Left ventricle myocardium inferior (tissue), 1 donor: Measurements from ENCODE around the gene CYP4F11. TPM values are rescaled to one million over a fixed set of nuclear protein-coding genes. Genes with fewer than 3 reads are reported as not detected.

ENCODE experiments used
- DNase-seq: peaks from one replicate; pipeline ENCODE4 v3.0.0-alpha.2; 2020
- H3K27ac ChIP-seq: fragments of 200-600 bp; replicated peaks from 2 replicates; pipeline ENCODE4 v1.8.0; 2021
- H3K27me3 ChIP-seq: fragments of 200-600 bp; 2 replicates; pipeline ENCODE4 v1.8.0; 2021; ENCODE audit warnings: low read depth
- H3K36me3 ChIP-seq: fragments of 200-600 bp; 2 replicates; pipeline ENCODE4 v1.8.0; 2021
- H3K4me1 ChIP-seq: fragments of 200-600 bp; 2 replicates; pipeline ENCODE4 v1.8.0; 2021
- H3K4me3 ChIP-seq: fragments of 200-600 bp; 2 replicates; pipeline ENCODE4 v1.8.0; 2021; ENCODE audit warnings: mild to moderate bottlenecking, moderate library complexity
- H3K9me3 ChIP-seq: fragments of 200-600 bp; replicated peaks from 2 replicates; pipeline ENCODE4 v1.8.0; 2021
- intact Hi-C: fragments of 100-400 bp; cut with micrococcal nuclease; formaldehyde crosslinking; loops from one replicate; pipeline ENCODE4 v1.11.0; 2022
- total RNA-seq: library from RNA; stranded (reverse); fragmentation: NEBNext Ultra II Directional; extraction: Animal tissue kit (Norgen Biotek cat#: 25700); gene quantifications from one replicate; pipeline ENCODE4 v1.2.1, GENCODE V29; 2021
- TF ChIP-seq, protein P1 (sequence below): fragments of 200-600 bp; IDR thresholded peaks from 2 replicates; pipeline ENCODE4 v1.8.0; 2021; ENCODE audit warnings: antibody characterized with exemption, mild to moderate bottlenecking, borderline replicate concordance
- donor health status: DM: no; HTN: yes; CAD: no; lungs with severe emphysema.

The CYP4F11 gene
- total RNA-seq, 1 donor from 2014 or later = 0.82 TPM

DNA sequence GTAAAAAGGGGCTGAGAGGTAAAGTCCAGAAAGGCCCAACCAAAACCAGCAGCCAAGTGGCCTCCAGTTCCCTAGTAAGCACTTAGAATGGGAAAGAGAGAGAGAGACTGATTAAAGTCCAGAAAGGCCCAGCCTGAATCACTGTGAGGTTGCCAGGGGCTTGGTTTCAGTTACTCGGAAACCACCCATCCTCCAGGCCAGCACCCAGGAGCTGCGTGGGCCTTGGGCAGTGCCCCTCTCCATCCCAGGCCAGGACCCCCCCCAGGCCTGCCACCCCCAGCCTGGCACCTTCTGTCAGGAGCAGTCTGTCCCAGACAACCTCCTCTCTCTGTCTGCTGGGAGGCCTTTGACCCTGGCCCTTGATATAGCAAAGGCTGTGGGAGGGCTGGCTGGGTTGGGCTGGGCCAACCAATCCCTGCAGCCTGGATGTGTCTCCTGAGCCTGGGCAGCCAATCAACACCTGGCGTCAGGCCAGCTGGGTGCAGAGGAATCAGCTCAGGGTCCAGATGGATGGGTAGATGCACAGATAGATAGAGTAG is 36.5 kb downstream of the CYP4F11 start, which contains the start of gene CYP4F2:
TSS of gene CYP4F2 (minus strand) at position 337 of the 539 bp plus-strand sequence. CDS start 463 bp downstream, outside the sequence.
- Histone ChIP-seq H3K9me3 (no peaks in the 10 kb centered on the region), H3K27me3 (peaks cover 97% of the 10 kb centered on the region), H3K4me1 (no peaks in the 10 kb centered on the region), H3K36me3 (no peaks in the 10 kb centered on the region), H3K4me3 (no peak within 1 kb of the TSS), H3K27ac (no peak within 1 kb of the TSS)
- TF ChIP-seq, protein P1, sequence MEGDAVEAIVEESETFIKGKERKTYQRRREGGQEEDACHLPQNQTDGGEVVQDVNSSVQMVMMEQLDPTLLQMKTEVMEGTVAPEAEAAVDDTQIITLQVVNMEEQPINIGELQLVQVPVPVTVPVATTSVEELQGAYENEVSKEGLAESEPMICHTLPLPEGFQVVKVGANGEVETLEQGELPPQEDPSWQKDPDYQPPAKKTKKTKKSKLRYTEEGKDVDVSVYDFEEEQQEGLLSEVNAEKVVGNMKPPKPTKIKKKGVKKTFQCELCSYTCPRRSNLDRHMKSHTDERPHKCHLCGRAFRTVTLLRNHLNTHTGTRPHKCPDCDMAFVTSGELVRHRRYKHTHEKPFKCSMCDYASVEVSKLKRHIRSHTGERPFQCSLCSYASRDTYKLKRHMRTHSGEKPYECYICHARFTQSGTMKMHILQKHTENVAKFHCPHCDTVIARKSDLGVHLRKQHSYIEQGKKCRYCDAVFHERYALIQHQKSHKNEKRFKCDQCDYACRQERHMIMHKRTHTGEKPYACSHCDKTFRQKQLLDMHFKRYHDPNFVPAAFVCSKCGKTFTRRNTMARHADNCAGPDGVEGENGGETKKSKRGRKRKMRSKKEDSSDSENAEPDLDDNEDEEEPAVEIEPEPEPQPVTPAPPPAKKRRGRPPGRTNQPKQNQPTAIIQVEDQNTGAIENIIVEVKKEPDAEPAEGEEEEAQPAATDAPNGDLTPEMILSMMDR = no peak
- DNase-seq = no peak
- intact Hi-C loops = no loop called here

- H3K36me3 ChIP-seq = no peaks in the 10 kb centered on the region
- H3K9me3 ChIP-seq = no peaks in the 10 kb centered on the region
- intact Hi-C loops = no loop called here
- no peak for DNase-seq
- TF ChIP-seq, protein P1 = no peak
- no peaks in the 10 kb centered on the region for H3K4me1 ChIP-seq
- no peak overlapping the region for H3K4me3 ChIP-seq
- peaks cover 97% of the 10 kb centered on the region for H3K27me3 ChIP-seq
- no peak overlapping the region for H3K27ac ChIP-seq
Measured at GRCh38 chr19:15897026-15897737, 37.1 kb downstream of the CYP4F11 start.

GRCh38 chr19:15895876-15896430 is 38.4 kb downstream of the CYP4F11 start:
- H3K4me3 ChIP-seq = no peak overlapping the region
- intact Hi-C loops = no loop called here
- no peak for DNase-seq
- no peak overlapping the region for H3K27ac ChIP-seq
- TF ChIP-seq, protein P1 = no peak
- no peaks in the 10 kb centered on the region for H3K36me3 ChIP-seq
- H3K27me3 ChIP-seq = peaks cover 85% of the 10 kb centered on the region
- H3K4me1 ChIP-seq = no peaks in the 10 kb centered on the region
- H3K9me3 ChIP-seq = peaks cover 7% of the 10 kb centered on the region

- intact Hi-C loops = no loop called here
- H3K27ac ChIP-seq = no peak overlapping the region
- H3K4me1 ChIP-seq = no peaks in the 10 kb centered on the region
- TF ChIP-seq, protein P1 = no peak
- H3K36me3 ChIP-seq = no peaks in the 10 kb centered on the region
- H3K27me3 ChIP-seq = peaks cover 69% of the 10 kb centered on the region
- no peak for DNase-seq
- no peak overlapping the region for H3K4me3 ChIP-seq
- H3K9me3 ChIP-seq = peaks cover 7% of the 10 kb centered on the region
Measured at GRCh38 chr19:15894359-15894758, 40.0 kb downstream of the CYP4F11 start.

DNA sequence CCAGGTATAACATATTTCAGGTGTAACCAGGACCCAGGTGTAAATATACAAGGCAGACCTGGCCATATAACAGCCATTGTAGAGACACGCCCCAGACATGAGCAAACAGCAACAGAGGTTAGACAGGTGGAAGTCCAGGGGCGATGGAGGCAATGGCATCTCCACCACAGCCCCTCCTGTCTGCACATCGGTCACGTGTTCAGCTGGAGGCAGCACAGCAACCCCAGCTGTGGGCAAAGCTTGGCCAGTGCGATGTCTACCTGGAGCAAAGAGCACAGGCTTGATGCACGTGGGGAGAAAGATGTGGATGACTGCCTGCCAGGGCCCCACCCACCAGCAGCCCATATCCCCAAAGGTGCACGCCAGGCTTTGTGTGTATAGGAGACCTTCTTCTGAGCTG is 40.9 kb downstream of the CYP4F11 start:
- no peak for DNase-seq
- intact Hi-C loops = no loop called here
- Histone ChIP-seq H3K4me1 (no peaks in the 10 kb centered on the region), H3K4me3 (no peak overlapping the region), H3K27ac (no peak overlapping the region), H3K36me3 (no peaks in the 10 kb centered on the region), H3K9me3 (peaks cover 7% of the 10 kb centered on the region), H3K27me3 (peaks cover 61% of the 10 kb centered on the region)
- TF ChIP-seq, protein P1 = no peak
